Activated naive CD8-positive, alpha-beta T cell treated with anti-CD3 and anti-CD28 coated beads for 36 hours (primary cell): ENCODE data around the gene SPATA6. TPM values are rescaled to one million over a fixed set of nuclear protein-coding genes. Genes with fewer than 3 reads are reported as not detected.

Experiments used
- DNase-seq: peaks from one replicate; pipeline ENCODE4 v3.0.0; 2021
- H3K27ac Mint-ChIP-seq: one replicate; pipeline ENCODE4 v1.8.0; 2022; ENCODE audit warnings: mild to moderate bottlenecking, moderate library complexity, mixed read lengths
- H3K27me3 Mint-ChIP-seq: one replicate; pipeline ENCODE4 v1.8.0; 2022; ENCODE audit warnings: mild to moderate bottlenecking, mixed read lengths
- H3K36me3 Mint-ChIP-seq: one replicate; pipeline ENCODE4 v1.8.0; 2021; ENCODE audit warnings: mild to moderate bottlenecking, mixed read lengths
- H3K4me1 Mint-ChIP-seq: one replicate; pipeline ENCODE4 v1.8.0; 2021; ENCODE audit warnings: mixed read lengths
- H3K4me3 Mint-ChIP-seq: one replicate; pipeline ENCODE4 v1.8.0; 2022; ENCODE audit warnings: mild to moderate bottlenecking, moderate library complexity, mixed read lengths
- H3K9me3 Mint-ChIP-seq: one replicate; pipeline ENCODE4 v1.8.0; 2022; ENCODE audit warnings: mixed read lengths
- total RNA-seq, 2 experiments: library from RNA; stranded (reverse); gene quantifications; one replicate each; pipeline ENCODE4 v1.2.3, GENCODE V29; 2021

The SPATA6 gene
- total RNA-seq, 2 experiments from 2014 or later = 1.1 to 3.0 TPM

DNA sequence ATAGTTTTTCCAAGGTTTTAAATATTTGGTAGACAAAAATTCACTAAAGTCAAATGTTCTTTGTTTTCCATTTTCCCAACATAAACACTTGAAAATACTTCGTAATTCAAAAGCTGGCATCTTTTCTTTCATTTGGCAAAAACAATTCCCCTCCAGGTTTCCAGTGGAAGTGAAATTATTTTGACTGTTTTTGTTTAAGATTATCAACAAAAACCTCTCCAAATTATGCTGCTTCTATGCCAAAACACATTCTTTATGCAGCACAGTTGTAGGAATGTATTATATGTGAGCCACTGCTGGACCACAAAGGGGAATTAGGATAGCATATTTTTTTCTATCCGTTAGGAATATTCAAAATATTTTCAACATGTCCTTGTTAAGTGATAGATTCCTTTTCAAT, 205.4 kb downstream of the SPATA6 start:
- no peak overlapping the region for H3K4me3 Mint-ChIP-seq
- H3K27ac Mint-ChIP-seq = no peak overlapping the region
- no peaks in the 10 kb centered on the region for H3K36me3 Mint-ChIP-seq
- H3K9me3 Mint-ChIP-seq = no peaks in the 10 kb centered on the region
- no peak for DNase-seq
- no peaks in the 10 kb centered on the region for H3K4me1 Mint-ChIP-seq
- no peaks in the 10 kb centered on the region for H3K27me3 Mint-ChIP-seq

DNA sequence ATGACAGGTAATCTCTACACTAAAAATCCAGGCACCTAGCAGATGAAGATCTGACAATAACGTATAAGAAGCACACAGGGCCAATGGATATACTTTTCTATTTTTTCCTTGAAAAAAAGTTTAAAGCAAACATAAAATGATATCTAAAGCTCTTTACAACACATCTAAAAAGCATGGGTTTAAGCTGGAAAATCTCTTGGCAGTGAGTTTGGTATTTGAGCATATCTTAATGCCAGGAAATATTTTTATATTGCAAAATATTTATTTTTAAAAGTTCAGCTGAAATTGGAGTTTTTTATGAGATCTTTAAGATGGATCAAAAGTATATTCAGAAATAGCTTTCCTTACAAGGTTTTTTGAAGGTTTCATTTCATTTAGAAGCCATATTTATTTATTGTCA, 209.0 kb downstream of the SPATA6 start:
- Mint-ChIP-seq H3K27me3 (no peaks in the 10 kb centered on the region), H3K4me3 (no peak overlapping the region), H3K9me3 (no peaks in the 10 kb centered on the region), H3K36me3 (no peaks in the 10 kb centered on the region), H3K4me1 (no peaks in the 10 kb centered on the region), H3K27ac (no peak overlapping the region)
- no peak for DNase-seq

DNA sequence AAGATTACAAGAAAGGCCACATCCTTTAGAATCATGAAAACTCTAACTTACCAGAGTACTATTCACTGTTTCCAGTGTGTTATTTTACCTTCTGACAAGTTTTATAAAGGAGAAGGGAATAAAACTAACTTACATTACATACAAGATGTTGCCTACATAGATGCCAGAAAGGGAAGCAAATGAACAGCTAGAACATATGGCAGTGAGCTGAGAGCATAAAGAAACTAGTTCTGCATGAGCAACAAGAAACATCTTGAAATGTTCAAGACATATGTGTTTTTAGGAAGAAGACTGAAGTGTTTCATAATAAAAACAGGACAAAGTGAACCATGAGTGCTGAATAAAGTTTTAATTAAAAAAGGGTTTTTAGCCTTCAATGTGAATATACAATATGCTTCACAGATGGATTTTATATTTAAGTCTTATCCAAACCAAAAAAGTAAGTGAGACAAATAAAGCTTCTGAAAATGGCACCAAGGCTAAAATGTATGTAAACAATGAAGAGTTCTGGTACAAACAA, 210.1 kb downstream of the SPATA6 start:
- no peak overlapping the region for H3K27ac Mint-ChIP-seq
- H3K4me1 Mint-ChIP-seq = no peaks in the 10 kb centered on the region
- H3K4me3 Mint-ChIP-seq = no peak overlapping the region
- no peaks in the 10 kb centered on the region for H3K27me3 Mint-ChIP-seq
- H3K36me3 Mint-ChIP-seq = no peaks in the 10 kb centered on the region
- no peaks in the 10 kb centered on the region for H3K9me3 Mint-ChIP-seq
- no peak for DNase-seq

DNA sequence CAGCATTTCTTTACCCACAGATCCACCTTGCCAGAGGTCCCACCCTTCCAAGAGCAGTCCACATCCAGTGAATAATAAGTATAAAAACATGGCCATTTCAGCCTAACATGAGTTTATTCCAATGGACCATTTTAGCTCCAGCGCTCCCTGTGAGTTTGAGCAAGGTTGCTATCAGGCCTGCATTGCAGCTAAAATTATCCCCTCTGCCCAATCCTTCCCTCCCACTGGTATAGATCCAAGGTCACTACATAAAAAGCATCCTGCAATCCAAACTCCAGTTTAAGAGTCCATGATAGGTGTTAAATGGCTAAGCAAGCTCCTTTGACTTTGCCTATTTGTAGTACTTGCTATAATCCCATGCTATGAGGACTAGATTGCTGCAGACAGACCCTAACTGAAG, 213.9 kb downstream of the SPATA6 start:
- H3K9me3 Mint-ChIP-seq = no peaks in the 10 kb centered on the region
- H3K27ac Mint-ChIP-seq = no peak overlapping the region
- H3K36me3 Mint-ChIP-seq = no peaks in the 10 kb centered on the region
- no peak for DNase-seq
- H3K4me3 Mint-ChIP-seq = no peak overlapping the region
- H3K27me3 Mint-ChIP-seq = no peaks in the 10 kb centered on the region
- H3K4me1 Mint-ChIP-seq = no peaks in the 10 kb centered on the region

DNA sequence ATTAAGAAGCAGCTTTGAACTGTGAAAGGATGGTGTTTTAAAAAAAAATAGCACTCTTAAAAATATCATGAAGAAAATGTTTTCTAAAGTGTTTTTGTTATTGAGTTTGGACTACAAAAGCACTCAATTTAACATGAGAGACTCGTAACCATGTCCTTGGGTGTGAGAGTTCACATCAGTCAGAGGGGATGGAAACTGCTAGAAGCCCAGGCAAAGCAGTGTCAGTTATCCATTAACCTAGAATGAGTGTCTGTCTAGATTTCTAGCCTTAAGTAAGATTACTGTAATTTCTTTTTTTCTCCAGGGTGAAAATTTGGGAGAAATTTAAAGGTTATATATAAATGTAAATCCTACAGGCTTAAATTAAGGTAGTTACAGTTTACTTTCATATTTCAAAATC, 217.8 kb downstream of the SPATA6 start:
- Mint-ChIP-seq H3K27ac (no peak overlapping the region), H3K27me3 (peaks cover 4% of the 10 kb centered on the region), H3K4me1 (peaks cover 5% of the 10 kb centered on the region), H3K9me3 (no peaks in the 10 kb centered on the region), H3K36me3 (no peaks in the 10 kb centered on the region), H3K4me3 (no peak overlapping the region)
- no peak for DNase-seq

DNA sequence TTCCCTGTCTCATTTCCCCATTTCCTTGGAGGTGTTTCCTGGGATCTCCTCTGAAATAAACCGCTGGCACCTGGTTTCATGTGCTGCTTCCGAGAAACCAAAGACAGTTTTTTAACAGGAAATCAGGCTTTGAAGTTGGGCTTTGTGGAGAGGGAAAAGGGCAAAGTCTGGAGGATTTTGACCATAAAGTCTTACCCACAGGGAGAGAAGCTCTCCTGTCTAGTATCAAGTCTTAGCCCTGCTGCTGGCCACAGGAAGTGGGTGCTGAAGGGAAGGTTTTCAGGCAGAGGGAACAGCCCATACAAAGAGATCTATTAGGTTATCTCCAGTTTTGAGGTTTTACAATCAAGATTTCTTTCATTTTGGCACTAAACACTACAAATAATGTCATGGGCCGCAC, 220.2 kb downstream of the SPATA6 start:
- H3K27ac Mint-ChIP-seq = no peak overlapping the region
- no peaks in the 10 kb centered on the region for H3K36me3 Mint-ChIP-seq
- H3K4me3 Mint-ChIP-seq = no peak overlapping the region
- peaks cover 7% of the 10 kb centered on the region for H3K27me3 Mint-ChIP-seq
- peaks cover 5% of the 10 kb centered on the region for H3K4me1 Mint-ChIP-seq
- DNase-seq = no peak
- H3K9me3 Mint-ChIP-seq = no peaks in the 10 kb centered on the region

DNA sequence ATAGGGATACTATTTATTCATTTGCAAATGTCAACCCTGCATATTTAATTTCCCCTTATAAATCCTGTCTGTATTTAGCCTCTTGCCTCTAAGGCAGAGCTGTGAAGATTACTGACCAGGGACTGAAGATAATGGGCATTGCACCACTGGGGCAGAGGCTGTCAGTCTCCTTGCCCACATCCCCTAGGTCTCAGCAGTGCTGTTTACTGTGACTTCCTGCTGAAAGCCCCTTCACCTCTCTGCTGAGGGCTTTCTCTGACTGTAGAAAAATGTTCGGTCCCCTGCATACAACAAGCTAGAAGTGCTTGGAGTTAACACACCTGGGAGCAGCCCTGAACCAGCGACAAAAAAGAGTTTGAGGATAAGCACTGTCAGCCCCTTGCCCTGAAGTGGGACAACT, 220.7 kb downstream of the SPATA6 start:
- H3K4me3 Mint-ChIP-seq = no peak overlapping the region

DNA sequence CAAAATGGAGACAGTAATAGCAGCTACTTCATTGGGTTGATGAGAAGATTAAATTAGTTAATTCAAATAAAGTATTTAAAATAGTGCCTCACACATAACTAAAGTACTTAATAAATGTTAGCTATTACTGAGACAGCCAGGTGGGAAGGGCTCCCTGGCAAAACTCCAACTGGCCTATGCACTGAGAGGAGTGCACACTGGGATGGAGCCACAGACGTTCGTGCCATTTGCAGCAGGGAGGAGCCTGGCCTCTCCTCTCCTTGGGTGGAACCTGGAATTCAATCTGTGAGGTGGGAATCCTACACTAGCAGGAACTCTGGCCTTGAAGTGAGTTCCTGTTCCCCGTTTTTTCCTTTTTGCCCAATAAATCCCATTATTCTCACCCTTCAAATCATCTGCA, 221.4 kb downstream of the SPATA6 start:
- Mint-ChIP-seq H3K27ac (no peak overlapping the region), H3K36me3 (no peaks in the 10 kb centered on the region), H3K27me3 (peaks cover 7% of the 10 kb centered on the region), H3K4me3 (no peak overlapping the region), H3K9me3 (no peaks in the 10 kb centered on the region), H3K4me1 (peaks cover 5% of the 10 kb centered on the region)
- DNase-seq = no peak

More for the DNA sequence above, 220.7 kb downstream of the SPATA6 start:
- no peaks in the 10 kb centered on the region for H3K9me3 Mint-ChIP-seq
- peaks cover 5% of the 10 kb centered on the region for H3K4me1 Mint-ChIP-seq
- no peak for DNase-seq
- peaks cover 7% of the 10 kb centered on the region for H3K27me3 Mint-ChIP-seq
- no peaks in the 10 kb centered on the region for H3K36me3 Mint-ChIP-seq
- no peak overlapping the region for H3K27ac Mint-ChIP-seq

DNA sequence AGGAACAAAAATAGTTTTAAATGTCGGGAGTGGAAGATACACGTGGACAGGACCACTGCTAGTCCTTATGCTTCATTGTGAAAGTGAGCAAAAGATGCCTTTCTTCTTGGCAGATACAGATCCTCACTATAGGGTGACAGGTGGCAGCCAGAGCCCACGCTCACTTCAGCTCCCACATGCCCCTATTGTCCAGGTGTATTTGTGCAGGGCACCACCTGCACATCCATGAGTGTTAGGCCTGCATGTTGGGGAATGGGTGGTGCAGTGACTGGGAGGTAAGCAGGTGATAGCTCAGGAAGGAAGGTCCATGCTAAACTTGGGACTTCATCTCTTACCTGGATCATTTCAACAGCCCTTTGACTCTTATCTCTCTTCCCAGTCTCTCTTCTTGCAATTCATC, 222.1 kb downstream of the SPATA6 start:
- Mint-ChIP-seq H3K27me3 (peaks cover 7% of the 10 kb centered on the region), H3K4me1 (peaks cover 9% of the 10 kb centered on the region), H3K9me3 (no peaks in the 10 kb centered on the region), H3K27ac (no peak overlapping the region), H3K4me3 (no peak overlapping the region), H3K36me3 (no peaks in the 10 kb centered on the region)
- DNase-seq = no peak

DNA sequence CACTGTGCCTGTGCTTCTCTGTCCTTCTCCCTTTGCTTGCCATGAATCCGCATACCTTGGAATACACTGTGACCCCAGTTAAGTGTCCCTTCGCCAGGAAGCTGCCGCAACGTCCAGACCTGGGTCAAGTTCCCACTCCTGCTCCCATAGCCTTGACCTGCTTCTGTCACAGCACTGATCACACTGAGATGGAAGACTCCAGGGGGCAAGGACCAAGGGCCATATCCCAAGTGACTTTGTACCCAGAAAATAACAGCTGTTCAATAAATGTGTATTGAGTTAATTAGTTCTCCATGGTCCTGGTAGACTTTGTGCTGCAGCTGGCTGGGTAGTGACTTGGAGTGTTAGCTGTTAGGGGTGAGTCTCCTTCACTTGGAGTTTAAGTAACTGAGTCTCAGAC, 223.6 kb downstream of the SPATA6 start:
- peaks cover 7% of the 10 kb centered on the region for H3K27me3 Mint-ChIP-seq
- peaks cover 9% of the 10 kb centered on the region for H3K4me1 Mint-ChIP-seq
- no peak overlapping the region for H3K27ac Mint-ChIP-seq
- DNase-seq = no peak
- H3K36me3 Mint-ChIP-seq = no peaks in the 10 kb centered on the region
- no peak overlapping the region for H3K4me3 Mint-ChIP-seq
- no peaks in the 10 kb centered on the region for H3K9me3 Mint-ChIP-seq

DNA sequence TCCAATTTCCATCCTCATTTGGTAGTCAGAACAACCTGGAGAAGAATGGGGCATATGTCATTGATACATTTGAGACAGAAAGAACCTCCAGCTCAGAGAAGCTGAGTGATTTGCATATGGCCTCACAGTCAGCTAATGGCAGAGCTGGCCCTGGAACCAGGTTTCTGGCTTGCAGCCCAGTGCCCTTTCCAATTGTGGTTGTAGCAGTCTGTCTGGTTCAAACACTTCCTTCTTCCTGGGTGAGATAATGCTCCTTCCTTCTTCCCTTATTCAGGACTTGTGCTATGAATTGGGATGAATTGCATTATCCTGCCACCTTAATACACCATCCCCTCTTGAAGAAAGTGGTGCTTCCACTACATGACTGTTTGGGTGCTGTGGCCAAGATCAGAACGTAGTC, 225.3 kb downstream of the SPATA6 start:
- no peak for DNase-seq
- no peak overlapping the region for H3K4me3 Mint-ChIP-seq
- no peaks in the 10 kb centered on the region for H3K9me3 Mint-ChIP-seq
- peaks cover 7% of the 10 kb centered on the region for H3K27me3 Mint-ChIP-seq
- H3K36me3 Mint-ChIP-seq = no peaks in the 10 kb centered on the region
- H3K27ac Mint-ChIP-seq = no peak overlapping the region
- peaks cover 4% of the 10 kb centered on the region for H3K4me1 Mint-ChIP-seq

Other genes with a start within 250 kb of the SPATA6 start
- gene SLC5A9, start 249.5 kb downstream of the SPATA6 start, total RNA-seq = not detected